ENCODE results near the gene VPS8.

DNA sequence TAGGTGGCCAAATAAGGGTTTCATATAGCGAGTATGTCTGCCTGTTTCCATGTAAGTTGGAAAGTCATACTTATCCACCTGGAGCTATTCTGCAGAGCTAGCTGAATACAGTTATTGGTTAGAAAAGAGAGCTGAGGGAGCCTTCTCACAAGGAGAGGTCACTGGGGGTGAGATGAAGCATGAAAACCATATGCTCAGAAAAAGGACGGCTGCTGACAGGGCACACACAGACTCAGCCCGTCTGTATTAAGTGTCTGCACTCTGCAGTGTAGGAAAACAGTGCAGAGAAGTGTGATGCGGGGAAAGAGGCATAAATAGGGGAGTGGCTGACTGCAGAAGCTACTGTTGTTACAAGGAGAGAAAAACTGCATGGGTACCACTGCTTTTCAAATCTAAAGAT is 282.7 kb downstream of the VPS8 start:
- TF ChIP-seq BHLHE40 (IDR thresholded peaks at IDR 0.05; ENCODE audit: borderline replicate concordance), result no peak
- TF ChIP-seq ZNF384 (IDR thresholded peaks at IDR 0.05), result no peak
- no peak for TF ChIP-seq ELF4 (IDR thresholded peaks at IDR 0.05)
- no peak for TF ChIP-seq SUZ12 (IDR thresholded peaks at IDR 0.05)
- TF ChIP-seq, protein P1, sequence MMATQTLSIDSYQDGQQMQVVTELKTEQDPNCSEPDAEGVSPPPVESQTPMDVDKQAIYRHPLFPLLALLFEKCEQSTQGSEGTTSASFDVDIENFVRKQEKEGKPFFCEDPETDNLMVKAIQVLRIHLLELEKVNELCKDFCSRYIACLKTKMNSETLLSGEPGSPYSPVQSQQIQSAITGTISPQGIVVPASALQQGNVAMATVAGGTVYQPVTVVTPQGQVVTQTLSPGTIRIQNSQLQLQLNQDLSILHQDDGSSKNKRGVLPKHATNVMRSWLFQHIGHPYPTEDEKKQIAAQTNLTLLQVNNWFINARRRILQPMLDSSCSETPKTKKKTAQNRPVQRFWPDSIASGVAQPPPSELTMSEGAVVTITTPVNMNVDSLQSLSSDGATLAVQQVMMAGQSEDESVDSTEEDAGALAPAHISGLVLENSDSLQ (IDR thresholded peaks at IDR 0.05), result no peak
- no peak for TF ChIP-seq CTBP1 (IDR thresholded peaks at IDR 0.05; ENCODE audit: borderline replicate concordance)
- no peak for TF ChIP-seq TARDBP (IDR thresholded peaks at IDR 0.05)

All from HEK293T (cell line).